Measurements from ENCODE around the gene NHLRC2. TPM values are rescaled to one million over a fixed set of nuclear protein-coding genes. Genes with fewer than 3 reads are reported as not detected.

NHLRC2 gene
- total RNA-seq, 2 experiments from 2014 or later: 4.6 TPM

GRCh38 chr10:113908236-113908635, 53.8 kb downstream of the NHLRC2 start:
- Histone ChIP-seq H3K27ac (ENCODE audit: low read depth in 1 of 2, low read length in 2 of 2) (no peak overlapping the region), H3K27me3 (ENCODE audit: control insufficient read depth in 1 of 2, insufficient read depth in 2 of 2, low read length in 2 of 2) (no peaks in the 10 kb centered on the region), H3K4me1 (ENCODE audit: insufficient read depth, low read length) (no peaks in the 10 kb centered on the region), H3K9me3 (ENCODE audit: control insufficient read depth in 1 of 2, insufficient read depth in 1 of 2, low read length in 2 of 2) (no peaks in the 10 kb centered on the region), H3K4me3 (ENCODE audit: low read length) (no peak overlapping the region), H3K36me3 (ENCODE audit: insufficient read depth, low read length) (peaks cover 38% of the 10 kb centered on the region)
- ChIA-PET POLR2A (interaction anchor here (1.1 kb wide), 1 partner anchor 266 kb away, joined by 3 read pairs; no protein-coding TSS in a partner anchor), CTCF (interaction anchor here (1.5 kb wide), 1 partner anchor 14 kb away, joined by 3 read pairs; no protein-coding TSS in a partner anchor)
- H3K4me1 Mint-ChIP-seq (ENCODE audit: low read depth): no peaks in the 10 kb centered on the region
- H3K4me3 Mint-ChIP-seq: no peak overlapping the region
- no peak for TF ChIP-seq CTCF (IDR thresholded peaks at IDR 0.05)
- H3K27ac Mint-ChIP-seq: no peak overlapping the region
- H3K9me3 Mint-ChIP-seq: no peaks in the 10 kb centered on the region
- H3K36me3 Mint-ChIP-seq (ENCODE audit: low read depth): peaks cover 48% of the 10 kb centered on the region
- H3K27me3 Mint-ChIP-seq: no peaks in the 10 kb centered on the region
- DNase-seq (no peak), ATAC-seq (ENCODE audit: poor library complexity) (no peak)
- intact Hi-C loops (cut with DNase I, micrococcal nuclease): no loop called here

GRCh38 chr10:113911113-113911512, 56.7 kb downstream of the NHLRC2 start:
- H3K27ac Mint-ChIP-seq: no peak overlapping the region
- intact Hi-C loops (cut with DNase I, micrococcal nuclease): no loop called here
- H3K27me3 ChIP-seq (ENCODE audit: control insufficient read depth in 1 of 2, insufficient read depth in 2 of 2, low read length in 2 of 2): no peaks in the 10 kb centered on the region
- H3K27ac ChIP-seq (ENCODE audit: low read depth in 1 of 2, low read length in 2 of 2): no peak overlapping the region
- TF ChIP-seq CTCF (IDR thresholded peaks at IDR 0.05): no peak
- no peak overlapping the region for H3K4me3 ChIP-seq (ENCODE audit: low read length)
- no peaks in the 10 kb centered on the region for H3K27me3 Mint-ChIP-seq
- H3K4me1 Mint-ChIP-seq (ENCODE audit: low read depth): no peaks in the 10 kb centered on the region
- no peak overlapping the region for H3K4me3 Mint-ChIP-seq
- DNase-seq (no peak), ATAC-seq (ENCODE audit: poor library complexity) (no peak)
- ChIA-PET CTCF (interaction anchor here (0.9 kb wide), 1 partner anchor 40 kb away, joined by 3 read pairs; no protein-coding TSS in a partner anchor), POLR2A (no interaction called here)
- no peaks in the 10 kb centered on the region for H3K9me3 Mint-ChIP-seq
- peaks cover 16% of the 10 kb centered on the region for H3K36me3 ChIP-seq (ENCODE audit: insufficient read depth, low read length)
- no peaks in the 10 kb centered on the region for H3K4me1 ChIP-seq (ENCODE audit: insufficient read depth, low read length)
- H3K36me3 Mint-ChIP-seq (ENCODE audit: low read depth): peaks cover 21% of the 10 kb centered on the region
- H3K9me3 ChIP-seq (ENCODE audit: control insufficient read depth in 1 of 2, insufficient read depth in 1 of 2, low read length in 2 of 2): no peaks in the 10 kb centered on the region

- Mint-ChIP-seq H3K9me3 (no peaks in the 10 kb centered on the region), H3K27ac (no peak overlapping the region), H3K36me3 (ENCODE audit: low read depth) (peaks cover 20% of the 10 kb centered on the region), H3K4me3 (no peak overlapping the region), H3K4me1 (ENCODE audit: low read depth) (no peaks in the 10 kb centered on the region), H3K27me3 (no peaks in the 10 kb centered on the region)
- no peak for TF ChIP-seq CTCF (IDR thresholded peaks at IDR 0.05)
- Histone ChIP-seq H3K4me3 (ENCODE audit: low read length) (no peak overlapping the region), H3K27ac (ENCODE audit: low read depth in 1 of 2, low read length in 2 of 2) (no peak overlapping the region), H3K4me1 (ENCODE audit: insufficient read depth, low read length) (no peaks in the 10 kb centered on the region), H3K9me3 (ENCODE audit: control insufficient read depth in 1 of 2, insufficient read depth in 1 of 2, low read length in 2 of 2) (no peaks in the 10 kb centered on the region), H3K36me3 (ENCODE audit: insufficient read depth, low read length) (peaks cover 15% of the 10 kb centered on the region), H3K27me3 (ENCODE audit: control insufficient read depth in 1 of 2, insufficient read depth in 2 of 2, low read length in 2 of 2) (no peaks in the 10 kb centered on the region)
- CTCF ChIA-PET: interaction anchor here (0.9 to 1.2 kb wide), 2 partner anchors 20 to 39 kb away, joined by 3 read pairs; no protein-coding TSS in a partner anchor
- DNase-seq: no peak
- POLR2A ChIA-PET: no interaction called here
- intact Hi-C loops (cut with DNase I, micrococcal nuclease): no loop called here
- ATAC-seq (ENCODE audit: poor library complexity): no peak
These were observed 57.4 kb downstream of the NHLRC2 start for GRCh38 chr10:113911839-113912238.
